Gastroesophageal sphincter (tissue), 3 donors: ENCODE data around the gene WWTR1.

Experiments used
- POLR2A ChIP-seq, 2 donors: fragments of 450-650 bp; IDR thresholded peaks; one replicate each; pipeline ENCODE4 v1.6.1; 2017; ENCODE audit warnings: antibody characterized with exemption in 2 of 2, mild to moderate bottlenecking in 2 of 2, moderate library complexity in 1 of 2
- TF ChIP-seq, protein P1 (sequence below), 4 experiments: fragments of 200-600 bp in 2 of 4; fragments of 450-650 bp in 2 of 4; sonication (generic) in 1 of 4; IDR thresholded peaks; one replicate each; pipeline ENCODE4 v1.5.1; 2017 to 2019; ENCODE audit warnings: antibody characterized with exemption in 4 of 4, mild to moderate bottlenecking in 2 of 4, moderate library complexity in 2 of 4

GRCh38 chr3:149570016-149570415 is 87.8 kb downstream of the WWTR1 start:
- no peak for TF ChIP-seq POLR2A (IDR thresholded peaks at IDR 0.05)
- TF ChIP-seq, protein P1, sequence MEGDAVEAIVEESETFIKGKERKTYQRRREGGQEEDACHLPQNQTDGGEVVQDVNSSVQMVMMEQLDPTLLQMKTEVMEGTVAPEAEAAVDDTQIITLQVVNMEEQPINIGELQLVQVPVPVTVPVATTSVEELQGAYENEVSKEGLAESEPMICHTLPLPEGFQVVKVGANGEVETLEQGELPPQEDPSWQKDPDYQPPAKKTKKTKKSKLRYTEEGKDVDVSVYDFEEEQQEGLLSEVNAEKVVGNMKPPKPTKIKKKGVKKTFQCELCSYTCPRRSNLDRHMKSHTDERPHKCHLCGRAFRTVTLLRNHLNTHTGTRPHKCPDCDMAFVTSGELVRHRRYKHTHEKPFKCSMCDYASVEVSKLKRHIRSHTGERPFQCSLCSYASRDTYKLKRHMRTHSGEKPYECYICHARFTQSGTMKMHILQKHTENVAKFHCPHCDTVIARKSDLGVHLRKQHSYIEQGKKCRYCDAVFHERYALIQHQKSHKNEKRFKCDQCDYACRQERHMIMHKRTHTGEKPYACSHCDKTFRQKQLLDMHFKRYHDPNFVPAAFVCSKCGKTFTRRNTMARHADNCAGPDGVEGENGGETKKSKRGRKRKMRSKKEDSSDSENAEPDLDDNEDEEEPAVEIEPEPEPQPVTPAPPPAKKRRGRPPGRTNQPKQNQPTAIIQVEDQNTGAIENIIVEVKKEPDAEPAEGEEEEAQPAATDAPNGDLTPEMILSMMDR (IDR thresholded peaks at IDR 0.05), result no peak
